KMS-11 (cell line): ENCODE results near the gene SLC41A3.

Source experiments
- H2AFZ ChIP-seq: fragments of 200-600 bp; sonication (generic); 2 replicates; pipeline ENCODE4 v1.6.1; 2016; ENCODE audit warnings: antibody characterized with exemption, mixed run types, low read depth
- H3K27ac ChIP-seq: fragments of 200-600 bp; sonication (generic); 2 replicates; pipeline ENCODE4 v1.6.1; 2016; ENCODE audit warnings: mild to moderate bottlenecking, mixed run types
- H3K27me3 ChIP-seq: fragments of 200-600 bp; sonication (generic); 2 replicates; pipeline ENCODE4 v1.6.1; 2017; ENCODE audit warnings: mild to moderate bottlenecking, low read depth, mixed run types, moderate library complexity; ENCODE audit not compliant: insufficient read depth
- H3K36me3 ChIP-seq: fragments of 200-600 bp; sonication (generic); 2 replicates; pipeline ENCODE4 v1.6.1; 2017; ENCODE audit warnings: mild to moderate bottlenecking, mixed run types; ENCODE audit not compliant: insufficient read depth
- H3K4me1 ChIP-seq: fragments of 200-600 bp; sonication (generic); 2 replicates; pipeline ENCODE4 v1.6.1; 2016; ENCODE audit warnings: mild to moderate bottlenecking, low read depth, mixed run types; ENCODE audit not compliant: poor library complexity, severe bottlenecking
- H3K4me2 ChIP-seq: fragments of 200-600 bp; sonication (generic); 2 replicates; pipeline ENCODE4 v1.7.0; 2016; ENCODE audit warnings: mild to moderate bottlenecking, mixed run types
- H3K4me3 ChIP-seq: fragments of 200-600 bp; sonication (generic); IDR thresholded peaks from 2 replicates; pipeline ENCODE4 v1.6.1; 2017; ENCODE audit warnings: low read depth, low read length, mixed read lengths; ENCODE audit not compliant: insufficient read depth
- H3K79me2 ChIP-seq: fragments of 200-600 bp; sonication (generic); 2 replicates; pipeline ENCODE4 v1.6.1; 2016; ENCODE audit warnings: low read depth, mixed run types; ENCODE audit not compliant: insufficient read depth
- H3K9ac ChIP-seq: fragments of 200-600 bp; sonication (generic); 2 replicates; pipeline ENCODE4 v1.6.1; 2016; ENCODE audit warnings: mild to moderate bottlenecking, mixed run types
- H4K20me1 ChIP-seq: fragments of 200-600 bp; sonication (generic); 2 replicates; pipeline ENCODE4 v1.6.1; 2016; ENCODE audit warnings: mild to moderate bottlenecking, mixed run types; ENCODE audit not compliant: insufficient read depth
- TF ChIP-seq, protein P1 (sequence below): fragments of 200-600 bp; sonication (generic); conservative IDR thresholded peaks from 2 replicates; pipeline ENCODE4 v1.6.1; 2017; ENCODE audit warnings: low read depth, mild to moderate bottlenecking, antibody characterized with exemption, low read length, moderate library complexity, mixed read lengths

SLC41A3 gene

DNA sequence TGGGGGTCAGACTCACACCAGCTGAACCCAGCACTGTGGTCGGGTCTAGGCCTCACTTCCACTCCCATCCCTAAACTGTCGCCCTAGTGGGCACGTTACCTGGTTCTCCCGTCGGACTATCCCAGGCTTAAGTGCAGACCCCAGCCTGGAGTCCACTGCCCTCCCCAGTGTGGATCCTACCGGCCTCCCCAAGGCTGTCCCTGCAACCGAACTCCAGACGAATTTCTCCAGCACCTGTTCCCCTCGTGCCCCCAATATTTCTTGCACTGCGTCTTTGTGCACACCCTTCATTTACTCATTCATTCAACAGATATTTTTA is 26.5 kb downstream of the SLC41A3 start:
- H4K20me1 ChIP-seq: no peaks in the 10 kb centered on the region
- no peak overlapping the region for H3K9ac ChIP-seq
- no peak overlapping the region for H2AFZ ChIP-seq
- no peaks in the 10 kb centered on the region for H3K79me2 ChIP-seq
- H3K27me3 ChIP-seq: no peaks in the 10 kb centered on the region
- TF ChIP-seq, protein P1, sequence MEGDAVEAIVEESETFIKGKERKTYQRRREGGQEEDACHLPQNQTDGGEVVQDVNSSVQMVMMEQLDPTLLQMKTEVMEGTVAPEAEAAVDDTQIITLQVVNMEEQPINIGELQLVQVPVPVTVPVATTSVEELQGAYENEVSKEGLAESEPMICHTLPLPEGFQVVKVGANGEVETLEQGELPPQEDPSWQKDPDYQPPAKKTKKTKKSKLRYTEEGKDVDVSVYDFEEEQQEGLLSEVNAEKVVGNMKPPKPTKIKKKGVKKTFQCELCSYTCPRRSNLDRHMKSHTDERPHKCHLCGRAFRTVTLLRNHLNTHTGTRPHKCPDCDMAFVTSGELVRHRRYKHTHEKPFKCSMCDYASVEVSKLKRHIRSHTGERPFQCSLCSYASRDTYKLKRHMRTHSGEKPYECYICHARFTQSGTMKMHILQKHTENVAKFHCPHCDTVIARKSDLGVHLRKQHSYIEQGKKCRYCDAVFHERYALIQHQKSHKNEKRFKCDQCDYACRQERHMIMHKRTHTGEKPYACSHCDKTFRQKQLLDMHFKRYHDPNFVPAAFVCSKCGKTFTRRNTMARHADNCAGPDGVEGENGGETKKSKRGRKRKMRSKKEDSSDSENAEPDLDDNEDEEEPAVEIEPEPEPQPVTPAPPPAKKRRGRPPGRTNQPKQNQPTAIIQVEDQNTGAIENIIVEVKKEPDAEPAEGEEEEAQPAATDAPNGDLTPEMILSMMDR: no peak
- no peak overlapping the region for H3K4me3 ChIP-seq
- no peaks in the 10 kb centered on the region for H3K36me3 ChIP-seq
- H3K27ac ChIP-seq: no peak overlapping the region
- H3K4me2 ChIP-seq: no peak overlapping the region
- no peaks in the 10 kb centered on the region for H3K4me1 ChIP-seq

DNA sequence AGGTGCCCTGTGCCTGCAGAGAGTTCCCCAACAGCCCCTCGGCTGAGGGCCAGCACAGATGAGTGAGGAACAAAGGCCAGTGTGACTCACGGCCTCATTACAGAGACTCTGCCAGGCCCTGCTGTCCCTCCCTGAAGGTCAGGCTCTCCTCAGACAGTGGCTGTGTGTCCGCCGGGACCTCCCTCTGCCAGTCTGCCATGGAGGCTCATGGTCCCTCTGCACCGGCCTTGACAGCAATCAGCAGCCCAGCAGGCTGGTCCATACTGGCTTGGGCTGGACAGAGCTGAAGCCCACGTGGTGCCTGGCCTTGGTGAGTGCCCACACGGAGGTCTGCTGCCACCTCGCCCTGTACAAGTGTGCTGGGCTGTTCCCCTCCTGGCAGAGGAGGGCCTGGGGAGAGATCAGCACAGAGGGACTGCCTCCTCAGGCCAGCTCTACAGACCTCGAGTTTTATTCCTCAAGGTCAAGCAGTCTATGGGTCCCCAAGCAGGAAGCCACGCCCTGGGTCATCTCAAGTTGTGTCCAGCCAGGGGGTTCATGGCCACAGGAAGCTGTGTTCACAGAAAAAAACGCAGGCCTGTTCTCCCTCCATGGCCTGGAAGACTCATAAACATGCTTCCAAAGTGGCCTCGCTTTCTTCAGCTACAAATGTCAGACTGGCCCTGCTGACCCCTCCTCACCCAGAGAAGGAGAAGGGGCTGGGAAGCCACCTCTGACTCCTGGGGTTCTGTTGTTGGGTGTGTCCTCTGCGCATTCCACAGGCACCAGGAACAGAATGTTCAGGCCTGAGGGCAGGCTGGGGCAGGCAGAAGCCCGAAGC is 27.0 kb downstream of the SLC41A3 start:
- H2AFZ ChIP-seq: no peak overlapping the region
- H3K4me1 ChIP-seq: no peaks in the 10 kb centered on the region
- no peak overlapping the region for H3K9ac ChIP-seq
- no peak overlapping the region for H3K4me2 ChIP-seq
- TF ChIP-seq, protein P1: no peak
- H4K20me1 ChIP-seq: no peaks in the 10 kb centered on the region
- no peaks in the 10 kb centered on the region for H3K36me3 ChIP-seq
- H3K79me2 ChIP-seq: no peaks in the 10 kb centered on the region
- no peak overlapping the region for H3K4me3 ChIP-seq
- H3K27ac ChIP-seq: no peak overlapping the region
- H3K27me3 ChIP-seq: no peaks in the 10 kb centered on the region

DNA sequence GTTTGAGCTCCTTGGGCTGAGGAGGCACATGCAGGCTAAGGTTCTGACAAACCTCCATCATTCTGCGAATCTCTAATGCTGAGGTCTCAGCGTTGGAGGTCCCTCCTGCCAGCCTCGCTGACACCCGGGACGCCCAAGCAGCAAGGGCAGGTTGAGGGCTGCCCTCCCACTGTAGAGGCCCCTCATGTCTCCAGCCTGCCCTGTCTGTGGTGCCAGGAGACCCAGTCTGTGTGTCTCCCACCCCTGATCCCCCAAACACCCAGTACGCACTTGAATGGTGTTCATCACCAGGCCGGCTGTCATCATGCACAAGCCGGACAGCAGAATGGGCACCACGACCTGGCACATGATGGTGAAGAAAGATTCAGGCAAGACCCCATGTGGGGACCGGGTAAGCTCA is 27.8 kb downstream of the SLC41A3 start:
- no peaks in the 10 kb centered on the region for H3K27me3 ChIP-seq
- TF ChIP-seq, protein P1: no peak
- no peaks in the 10 kb centered on the region for H4K20me1 ChIP-seq
- no peak overlapping the region for H3K4me3 ChIP-seq
- no peak overlapping the region for H3K27ac ChIP-seq
- no peak overlapping the region for H3K4me2 ChIP-seq
- H3K79me2 ChIP-seq: no peaks in the 10 kb centered on the region
- no peaks in the 10 kb centered on the region for H3K4me1 ChIP-seq
- H3K36me3 ChIP-seq: no peaks in the 10 kb centered on the region
- no peak overlapping the region for H2AFZ ChIP-seq
- no peak overlapping the region for H3K9ac ChIP-seq

DNA sequence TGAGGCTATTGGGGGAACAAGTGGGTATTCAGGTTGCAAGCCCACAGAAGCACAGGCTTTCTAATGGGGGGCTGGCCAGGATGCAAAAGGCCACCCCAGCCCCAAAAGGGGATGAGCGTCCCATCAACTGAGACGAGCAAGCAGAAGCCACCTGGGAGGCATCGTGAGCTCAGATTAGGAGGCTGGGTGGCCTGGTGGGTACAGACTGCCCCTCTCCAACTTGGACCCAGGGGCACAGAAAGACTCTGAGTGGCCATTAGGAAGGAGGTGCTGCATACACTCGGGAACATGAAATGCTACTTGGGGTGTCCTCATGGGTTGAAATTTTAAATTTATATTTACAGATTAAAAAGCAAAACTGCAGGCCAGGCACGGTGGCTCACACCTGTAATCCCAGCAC is 29.1 kb downstream of the SLC41A3 start:
- Histone ChIP-seq H3K27me3 (no peaks in the 10 kb centered on the region), H4K20me1 (no peaks in the 10 kb centered on the region)

More for the DNA sequence above, 29.1 kb downstream of the SLC41A3 start:
- no peak overlapping the region for H3K9ac ChIP-seq
- H2AFZ ChIP-seq: no peak overlapping the region
- no peak overlapping the region for H3K4me2 ChIP-seq
- H3K27ac ChIP-seq: no peak overlapping the region
- TF ChIP-seq, protein P1: no peak
- H3K36me3 ChIP-seq: no peaks in the 10 kb centered on the region
- H3K4me1 ChIP-seq: no peaks in the 10 kb centered on the region
- H3K79me2 ChIP-seq: no peaks in the 10 kb centered on the region
- no peak overlapping the region for H3K4me3 ChIP-seq
